ENCODE results near the gene ACE2.
A peak's percentile ranks its signal among the peaks of the same experiment; 100 is the strongest.

ACE2 gene

DNA sequence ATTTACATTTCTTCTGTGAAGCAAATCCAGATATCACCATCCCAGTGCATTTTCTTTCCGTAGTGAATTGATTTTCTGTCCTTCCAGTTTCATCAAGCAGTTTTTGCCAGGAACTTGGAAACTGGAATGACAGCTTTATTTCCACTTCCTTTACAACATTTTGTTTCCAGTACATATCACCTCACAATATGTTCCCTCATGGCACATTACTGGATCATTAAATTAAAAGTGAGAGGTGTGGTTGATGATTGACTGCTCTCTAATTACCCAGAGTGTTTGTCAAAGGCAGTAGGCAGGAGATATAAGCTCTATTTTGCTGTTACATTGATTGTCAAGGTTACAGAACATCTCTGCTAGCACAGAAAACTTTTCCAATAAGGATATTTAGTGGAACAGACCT lies 22.3 kb upstream of the ACE2 start:
- peak overlapping the region; percentile 38 for H3K27ac ChIP-seq
- TF ChIP-seq, protein P1, sequence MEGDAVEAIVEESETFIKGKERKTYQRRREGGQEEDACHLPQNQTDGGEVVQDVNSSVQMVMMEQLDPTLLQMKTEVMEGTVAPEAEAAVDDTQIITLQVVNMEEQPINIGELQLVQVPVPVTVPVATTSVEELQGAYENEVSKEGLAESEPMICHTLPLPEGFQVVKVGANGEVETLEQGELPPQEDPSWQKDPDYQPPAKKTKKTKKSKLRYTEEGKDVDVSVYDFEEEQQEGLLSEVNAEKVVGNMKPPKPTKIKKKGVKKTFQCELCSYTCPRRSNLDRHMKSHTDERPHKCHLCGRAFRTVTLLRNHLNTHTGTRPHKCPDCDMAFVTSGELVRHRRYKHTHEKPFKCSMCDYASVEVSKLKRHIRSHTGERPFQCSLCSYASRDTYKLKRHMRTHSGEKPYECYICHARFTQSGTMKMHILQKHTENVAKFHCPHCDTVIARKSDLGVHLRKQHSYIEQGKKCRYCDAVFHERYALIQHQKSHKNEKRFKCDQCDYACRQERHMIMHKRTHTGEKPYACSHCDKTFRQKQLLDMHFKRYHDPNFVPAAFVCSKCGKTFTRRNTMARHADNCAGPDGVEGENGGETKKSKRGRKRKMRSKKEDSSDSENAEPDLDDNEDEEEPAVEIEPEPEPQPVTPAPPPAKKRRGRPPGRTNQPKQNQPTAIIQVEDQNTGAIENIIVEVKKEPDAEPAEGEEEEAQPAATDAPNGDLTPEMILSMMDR (conservative IDR thresholded peaks at IDR 0.05), result no peak

DNA sequence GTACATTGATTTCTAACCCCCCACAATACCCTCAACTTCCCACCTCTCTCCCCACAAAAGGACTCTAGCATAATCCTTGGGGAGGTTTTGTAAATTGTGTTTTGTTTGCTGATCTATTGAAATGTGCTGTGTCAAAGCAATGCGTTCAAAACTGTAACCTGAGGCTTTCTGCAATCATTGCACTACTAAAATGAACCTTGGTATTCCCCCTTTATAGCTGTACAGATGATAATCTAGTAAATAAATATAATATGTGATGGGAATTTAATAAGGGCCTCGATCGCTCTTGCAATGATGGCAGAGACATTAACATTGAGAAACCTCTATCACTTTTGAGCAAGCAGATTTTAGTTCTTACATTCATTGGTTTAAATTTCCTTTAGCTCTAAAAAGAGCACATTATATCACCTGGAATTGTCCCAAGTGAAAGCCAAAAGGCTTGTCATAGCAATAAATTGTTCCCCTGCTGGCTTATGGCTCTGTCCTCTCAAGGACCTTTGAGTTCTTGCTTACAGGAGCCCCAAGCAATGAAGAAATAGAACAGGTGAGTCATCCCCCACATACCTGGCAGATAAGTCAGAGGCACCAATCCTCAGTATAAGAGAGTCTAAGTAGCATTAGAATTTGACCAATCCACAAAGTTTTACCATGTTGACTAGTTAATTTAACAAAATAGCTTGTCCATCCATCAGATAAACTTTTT lies 18.4 kb upstream of the ACE2 start:
- TF ChIP-seq, protein P1 (conservative IDR thresholded peaks at IDR 0.05), result no peak

DNA sequence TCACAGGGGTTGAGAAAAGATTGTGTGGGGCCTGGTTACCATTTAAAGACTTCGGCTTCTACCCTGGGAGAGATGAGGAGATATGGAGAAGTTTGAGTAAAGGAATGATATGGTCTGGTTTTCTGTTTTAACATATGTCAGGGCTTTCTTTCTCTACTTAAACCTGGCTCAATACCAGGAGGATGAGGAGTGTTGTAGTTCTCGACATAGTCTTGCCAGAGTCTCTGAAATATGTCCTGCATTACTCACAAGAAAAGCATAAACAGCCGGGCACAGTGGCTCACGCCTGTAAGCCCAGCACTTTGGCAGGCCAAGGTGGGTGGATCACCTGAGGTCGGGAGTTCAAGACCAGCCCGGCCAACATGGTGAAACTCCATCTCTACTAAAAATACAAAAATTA lies 16.4 kb upstream of the ACE2 start:
- TF ChIP-seq, protein P1 (conservative IDR thresholded peaks at IDR 0.05), result no peak
- no peak overlapping the region for H3K27ac ChIP-seq

More for the DNA sequence above, 18.4 kb upstream of the ACE2 start:
- no peak overlapping the region for H3K27ac ChIP-seq

DNA sequence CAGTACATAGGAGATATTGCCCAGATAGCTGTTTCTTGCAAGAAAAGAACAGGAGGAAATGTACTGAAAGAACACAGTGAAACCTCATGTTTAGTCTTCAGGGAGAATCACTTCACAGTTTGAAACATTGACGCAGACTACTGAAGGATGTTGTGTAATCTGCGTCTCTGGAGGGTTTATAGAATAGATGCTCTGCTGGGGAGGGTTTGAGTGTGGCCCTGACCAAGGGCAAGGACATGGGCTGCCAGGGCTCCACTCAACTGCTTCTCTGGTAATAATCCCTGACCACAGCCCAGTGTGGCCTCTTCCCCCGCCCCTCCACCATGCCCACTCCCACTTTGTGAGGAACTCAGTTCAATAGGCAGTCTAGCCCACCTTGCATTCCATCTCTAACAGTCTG lies 15.8 kb upstream of the ACE2 start:
- TF ChIP-seq, protein P1 (conservative IDR thresholded peaks at IDR 0.05), result no peak
- no peak overlapping the region for H3K27ac ChIP-seq

DNA sequence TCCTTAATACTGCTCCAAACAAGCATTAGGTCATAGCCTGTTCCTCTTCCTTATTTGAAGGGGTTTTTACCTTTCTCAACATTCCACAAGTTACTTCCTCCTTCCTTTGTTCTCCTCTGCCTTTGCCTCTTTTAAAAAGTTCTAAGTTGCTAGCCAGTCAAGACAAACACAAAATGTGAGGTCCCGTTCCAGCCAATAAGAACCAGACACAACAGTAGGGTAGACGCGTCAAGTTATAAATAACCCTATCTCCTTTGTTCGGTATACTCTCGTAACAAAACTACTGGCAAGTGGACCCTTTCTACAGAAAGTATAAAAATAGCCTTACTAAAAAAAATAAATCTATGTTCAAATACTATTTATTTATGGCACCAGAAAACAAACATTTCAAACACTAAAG lies 6.3 kb upstream of the ACE2 start:
- H3K27ac ChIP-seq, result no peak overlapping the region
- TF ChIP-seq, protein P1 (conservative IDR thresholded peaks at IDR 0.05), result no peak

DNA sequence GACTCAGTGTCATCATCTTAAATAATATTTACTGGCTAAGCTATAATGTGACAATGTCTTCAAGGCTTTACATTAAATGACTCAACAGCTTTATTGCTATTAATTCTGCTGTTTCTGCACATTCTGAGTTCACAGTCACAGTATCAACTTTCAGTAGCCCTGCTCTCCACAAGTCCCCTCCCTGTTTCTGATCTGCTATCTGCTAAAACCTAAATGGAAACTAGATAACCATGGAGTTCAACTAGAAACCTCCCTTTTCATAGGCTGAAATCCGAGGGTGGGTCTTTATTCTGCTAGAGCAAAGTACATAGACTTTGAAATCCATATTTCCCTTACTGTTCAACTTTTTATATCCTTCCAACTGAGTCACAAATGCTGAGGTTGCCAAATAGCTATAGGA lies 5.4 kb upstream of the ACE2 start:
- TF ChIP-seq, protein P1 (conservative IDR thresholded peaks at IDR 0.05), result no peak

DNA sequence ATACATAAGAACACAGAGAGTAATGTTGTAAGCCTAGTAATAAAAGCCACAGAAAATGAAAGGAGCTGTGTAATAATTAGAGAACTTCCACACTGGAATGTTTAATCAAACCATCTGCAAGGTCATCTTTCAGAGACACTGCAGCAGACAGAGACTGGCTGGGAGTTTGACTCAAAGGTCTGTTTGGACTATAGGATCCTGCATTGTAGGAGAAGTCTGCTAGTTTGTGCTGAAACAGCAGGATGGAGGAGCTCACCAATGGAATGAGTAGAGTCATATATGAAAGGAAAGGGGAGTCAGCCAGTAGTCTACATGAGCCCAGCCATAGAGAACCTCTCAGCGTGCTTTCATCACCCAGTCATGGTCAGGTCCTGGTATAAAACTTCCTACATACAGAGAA lies 4.5 kb upstream of the ACE2 start:
- H3K27ac ChIP-seq, result no peak overlapping the region
- TF ChIP-seq, protein P1 (conservative IDR thresholded peaks at IDR 0.05), result no peak

More for the DNA sequence above, 5.4 kb upstream of the ACE2 start:
- no peak overlapping the region for H3K27ac ChIP-seq

All from VCaP (cell line).